Measurements from ENCODE around the gene GLIPR1L2.
A peak's percentile ranks its signal among the peaks of the same experiment; 100 is the strongest.

Gene GLIPR1L2

GRCh38 chr12:75389061-75389460 is 1.8 kb upstream of the GLIPR1L2 start:
- peak; percentile 42 for DNase-seq (ENCODE audit: low read depth, low spot score)
- in situ Hi-C loops (cut with HindIII; ENCODE audit: low sequenced_read_pairs), result no loop called here

GRCh38 chr12:75389706-75390105 is 1.2 kb upstream of the GLIPR1L2 start:
- DNase-seq (ENCODE audit: low read depth, low spot score), result no peak
- no peak for TF ChIP-seq CTCF (IDR thresholded peaks at IDR 0.05; ENCODE audit: low read depth, low read length)
- peak overlapping the region; percentile 12 for H3K4me3 ChIP-seq (ENCODE audit: low read depth, low read length)
- in situ Hi-C loops (cut with HindIII; ENCODE audit: low sequenced_read_pairs), result no loop called here

More at GRCh38 chr12:75389061-75389460, 1.8 kb upstream of the GLIPR1L2 start:
- no peak for TF ChIP-seq CTCF (IDR thresholded peaks at IDR 0.05; ENCODE audit: low read depth, low read length)
- H3K4me3 ChIP-seq (ENCODE audit: low read depth, low read length), result no peak overlapping the region

DNA sequence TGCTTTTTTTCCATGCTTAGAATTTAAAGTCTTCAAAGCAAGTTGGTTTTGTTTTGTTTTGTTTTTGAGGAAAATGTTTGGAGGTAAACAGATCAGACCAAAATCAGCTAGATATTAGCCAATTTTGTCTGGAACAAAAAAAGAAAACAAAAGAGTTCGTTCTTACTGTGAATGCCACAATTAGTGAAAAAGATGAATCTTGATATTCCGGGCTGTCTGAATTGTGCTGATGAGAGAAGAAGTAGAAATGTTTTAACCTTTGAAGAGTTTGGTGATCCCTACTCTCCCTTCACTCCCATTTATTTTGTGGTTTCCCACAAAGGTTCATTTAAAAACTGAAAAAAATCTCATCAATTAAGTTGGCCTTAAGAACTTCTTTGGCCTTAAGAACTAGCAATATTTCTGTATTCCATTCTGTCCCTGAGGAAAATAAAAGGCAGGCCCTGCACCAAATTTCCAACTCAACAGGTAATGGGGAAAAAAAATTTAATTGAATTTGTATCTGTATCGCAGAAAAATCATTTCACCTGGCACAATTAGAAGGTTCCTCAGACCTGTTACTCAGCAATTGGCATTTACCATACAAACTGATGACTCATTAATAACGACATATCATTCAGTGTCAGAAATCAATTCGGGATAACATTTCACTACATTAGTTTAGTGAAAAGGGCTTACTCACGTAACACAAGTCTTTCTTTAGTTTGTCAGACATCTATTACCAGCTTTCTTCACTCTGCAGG is 562 bp upstream of the GLIPR1L2 start:
- TF ChIP-seq CTCF (IDR thresholded peaks at IDR 0.05; ENCODE audit: low read depth, low read length), result no peak
- in situ Hi-C loops (cut with HindIII; ENCODE audit: low sequenced_read_pairs), result no loop called here
- peak overlapping the region; percentile 49 for H3K4me3 ChIP-seq (ENCODE audit: low read depth, low read length)
- DNase-seq (ENCODE audit: low read depth, low spot score), result no peak

GRCh38 chr12:75404231-75404630 is 13.3 kb downstream of the GLIPR1L2 start:
- H3K4me3 ChIP-seq (ENCODE audit: low read depth, low read length), result no peak overlapping the region
- TF ChIP-seq CTCF (IDR thresholded peaks at IDR 0.05; ENCODE audit: low read depth, low read length), result no peak
- DNase-seq (ENCODE audit: low read depth, low spot score), result no peak
- in situ Hi-C loops (cut with HindIII; ENCODE audit: low sequenced_read_pairs), result no loop called here

DNA sequence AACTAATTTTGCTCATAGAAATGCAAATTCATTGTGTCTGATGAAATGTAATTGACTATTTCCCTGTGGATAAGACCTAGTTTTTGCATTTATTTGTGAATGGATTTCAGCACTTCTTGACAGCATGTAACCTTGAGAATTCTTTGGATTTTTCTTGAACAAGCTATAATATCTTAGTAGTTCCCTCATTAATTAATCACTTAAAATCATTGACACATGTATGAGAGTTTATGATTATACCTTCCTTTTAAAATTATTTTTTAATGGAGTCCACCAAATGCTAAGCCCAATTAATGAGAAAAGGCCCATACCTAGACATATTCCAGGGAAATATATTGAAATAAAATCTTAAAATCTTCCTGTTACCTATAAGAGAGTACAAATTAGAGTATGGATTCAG is 16.8 kb downstream of the GLIPR1L2 start:
- in situ Hi-C loops (cut with HindIII; ENCODE audit: low sequenced_read_pairs), result no loop called here
- no peak for DNase-seq (ENCODE audit: low read depth, low spot score)
- no peak for TF ChIP-seq CTCF (IDR thresholded peaks at IDR 0.05; ENCODE audit: low read depth, low read length)
- no peak overlapping the region for H3K4me3 ChIP-seq (ENCODE audit: low read depth, low read length)

- in situ Hi-C loops (cut with HindIII; ENCODE audit: low sequenced_read_pairs), result no loop called here
- no peak for DNase-seq (ENCODE audit: low read depth, low spot score)
- TF ChIP-seq CTCF (IDR thresholded peaks at IDR 0.05; ENCODE audit: low read depth, low read length), result no peak
- no peak overlapping the region for H3K4me3 ChIP-seq (ENCODE audit: low read depth, low read length)
Observed at GRCh38 chr12:75409830-75410229, 18.9 kb downstream of the GLIPR1L2 start.

Measured in astrocyte of the spinal cord (primary cell).